Ascending aorta (tissue), 2 donors: ENCODE data around the gene NKD2. TPM values are rescaled to one million over a fixed set of nuclear protein-coding genes. Genes with fewer than 3 reads are reported as not detected.

ENCODE experiments used
- DNase-seq, 2 donors: peaks; one replicate each; pipeline ENCODE4 v3.0.0-alpha.2; 2019; ENCODE audit warnings: low spot score in 2 of 2
- H3K27ac ChIP-seq, 2 donors: fragments of 200-600 bp; sonication (generic); one replicate each; pipeline ENCODE4 v1.5.1; 2016 to 2017; ENCODE audit warnings: mild to moderate bottlenecking in 1 of 2
- H3K27me3 ChIP-seq: fragments of 200-600 bp; sonication (generic); one replicate; pipeline ENCODE4 v1.5.1; 2017
- H3K36me3 ChIP-seq, 2 donors: fragments of 200-600 bp; sonication (generic); one replicate each; pipeline ENCODE4 v1.5.1; 2016
- H3K4me1 ChIP-seq, 2 donors: fragments of 200-600 bp; sonication (generic); one replicate each; pipeline ENCODE4 v1.5.1; 2016 to 2017; ENCODE audit warnings: mild to moderate bottlenecking in 1 of 2
- H3K4me3 ChIP-seq, 2 donors: fragments of 200-600 bp; sonication (generic); one replicate each; pipeline ENCODE4 v1.5.1; 2016 to 2017; ENCODE audit warnings: mild to moderate bottlenecking in 1 of 2
- H3K9me3 ChIP-seq, 2 donors: fragments of 200-600 bp; sonication (generic); one replicate each; pipeline ENCODE4 v1.5.1; 2016
- CTCF ChIP-seq, 3 experiments: fragments of 200-600 bp in 2 of 3; fragments of 450-650 bp in 1 of 3; sonication (generic) in 2 of 3; IDR thresholded peaks; one replicate each; pipeline ENCODE4 v1.5.1; 2016 to 2019; ENCODE audit warnings: antibody characterized with exemption in 3 of 3, mild to moderate bottlenecking in 1 of 3, moderate library complexity in 1 of 3
- intact Hi-C: fragments of 100-400 bp; cut with DNase I; formaldehyde crosslinking; loops from one replicate; pipeline ENCODE4 v1.15.1; 2023
- total RNA-seq: library from RNA; depleted of rRNA; stranded (reverse); fragments of >200 nt; gene quantifications from one replicate; pipeline ENCODE4 v1.1.0, GENCODE V29; 2016

The NKD2 gene
- total RNA-seq, 1 donor from 2014 or later: 6.5 TPM

GRCh38 chr5:1005904-1006655, 2.5 kb upstream of the NKD2 start:
- no peak for TF ChIP-seq CTCF (IDR thresholded peaks at IDR 0.05)
- Histone ChIP-seq H3K27me3 (peaks cover 24% of the 10 kb centered on the region), H3K9me3 (no peaks in the 10 kb centered on the region), H3K4me1 (peaks cover 5 to 8% of the 10 kb centered on the region in 2 donors), H3K4me3 (no peak overlapping the region), H3K36me3 (no peaks in the 10 kb centered on the region), H3K27ac (no peak overlapping the region)
- intact Hi-C loops: no loop called here
- DNase-seq: peak; percentile 4 to 49

GRCh38 chr5:1006656-1007071, 1.9 kb upstream of the NKD2 start:
- H3K27ac ChIP-seq: no peak overlapping the region
- no peak for TF ChIP-seq CTCF (IDR thresholded peaks at IDR 0.05)
- H3K36me3 ChIP-seq: no peaks in the 10 kb centered on the region
- H3K4me1 ChIP-seq: peaks cover 5 to 8% of the 10 kb centered on the region in 2 donors
- H3K9me3 ChIP-seq: no peaks in the 10 kb centered on the region
- no peak overlapping the region for H3K4me3 ChIP-seq
- peaks cover 24% of the 10 kb centered on the region for H3K27me3 ChIP-seq
- intact Hi-C loops: no loop called here
- peak in 1 of 2 donors; percentile 40 for DNase-seq

GRCh38 chr5:1007221-1007680, 1.4 kb upstream of the NKD2 start:
- Histone ChIP-seq H3K9me3 (no peaks in the 10 kb centered on the region), H3K4me1 (peaks cover 5 to 8% of the 10 kb centered on the region in 2 donors), H3K36me3 (no peaks in the 10 kb centered on the region), H3K27me3 (peaks cover 24% of the 10 kb centered on the region), H3K27ac (no peak overlapping the region), H3K4me3 (no peak overlapping the region)
- intact Hi-C loops: no loop called here
- peak; percentile 6 to 50 for DNase-seq
- TF ChIP-seq CTCF (IDR thresholded peaks at IDR 0.05): no peak

- Histone ChIP-seq H3K36me3 (no peaks in the 10 kb centered on the region), H3K27me3 (peaks cover 24% of the 10 kb centered on the region), H3K4me1 (peaks cover 5 to 8% of the 10 kb centered on the region in 2 donors), H3K9me3 (no peaks in the 10 kb centered on the region), H3K27ac (no peak overlapping the region), H3K4me3 (no peak overlapping the region)
- intact Hi-C loops: no loop called here
- TF ChIP-seq CTCF (IDR thresholded peaks at IDR 0.05): no peak
- peak; percentile 4 to 61 for DNase-seq
Measured at GRCh38 chr5:1007681-1008450, 736 bp upstream of the NKD2 start.

GRCh38 chr5:1009359-1010180, 968 bp downstream of the NKD2 start:
- no peak for TF ChIP-seq CTCF (IDR thresholded peaks at IDR 0.05)
- H3K4me1 ChIP-seq: peaks cover 5 to 8% of the 10 kb centered on the region in 2 donors
- peaks cover 24% of the 10 kb centered on the region for H3K27me3 ChIP-seq
- intact Hi-C loops: no loop called here
- H3K27ac ChIP-seq: no peak overlapping the region
- no peaks in the 10 kb centered on the region for H3K36me3 ChIP-seq
- peak overlapping the region; percentile 45 to 46 for H3K4me3 ChIP-seq
- no peaks in the 10 kb centered on the region for H3K9me3 ChIP-seq
- DNase-seq: peak; percentile 2 to 48
